Fibroblast of skin of right biceps (primary cell): ENCODE measurements around the gene RHBDF2.

Experiments
- DNase-seq: peaks from one replicate; pipeline ENCODE4 v3.0.0-alpha.2; 2013

Gene RHBDF2

GRCh38 chr17:76432712-76433336, 68.4 kb downstream of the RHBDF2 start:
- DNase-seq = peak; percentile 31

- DNase-seq = peak; percentile 9
Observed at GRCh38 chr17:76432004-76432403, 69.2 kb downstream of the RHBDF2 start.

GRCh38 chr17:76431509-76431908, 69.7 kb downstream of the RHBDF2 start:
- no peak for DNase-seq

GRCh38 chr17:76428511-76428910, 72.7 kb downstream of the RHBDF2 start:
- DNase-seq = no peak

- no peak for DNase-seq
Observed at GRCh38 chr17:76427501-76428231, 73.6 kb downstream of the RHBDF2 start.

- no peak for DNase-seq
Observed at GRCh38 chr17:76426853-76427252, 74.4 kb downstream of the RHBDF2 start.

GRCh38 chr17:76422860-76423259, 78.4 kb downstream of the RHBDF2 start:
- DNase-seq = no peak

GRCh38 chr17:76422406-76422805, 78.8 kb downstream of the RHBDF2 start:
- no peak for DNase-seq

GRCh38 chr17:76421044-76421407, 80.2 kb downstream of the RHBDF2 start:
- peak; percentile 60 for DNase-seq
